ENCODE results near the gene DNMT3L.

The DNMT3L gene

GRCh38 chr21:44261675-44262295 is at the start of gene DNMT3L:
DNMT3L (minus strand) TSS chr21:44261897; CDS start chr21:44261259, 638 bp downstream.
- no peak for DNase-seq

GRCh38 chr21:44310628-44311507 is 49.2 kb upstream of the DNMT3L start:
- no peak for DNase-seq

- DNase-seq: no peak
Observed at GRCh38 chr21:44306936-44307704, 45.4 kb upstream of the DNMT3L start.

GRCh38 chr21:44305691-44306090 is 44.0 kb upstream of the DNMT3L start:
- no peak for DNase-seq

GRCh38 chr21:44304877-44305293 is 43.2 kb upstream of the DNMT3L start:
- DNase-seq: peak; percentile 33 to 82

GRCh38 chr21:44304011-44304616 is 42.4 kb upstream of the DNMT3L start:
- no peak for DNase-seq

- DNase-seq: peak in 1 of 2 experiments; percentile 13
Observed at GRCh38 chr21:44303490-44303981, 41.8 kb upstream of the DNMT3L start.

GRCh38 chr21:44302573-44303401 is 41.1 kb upstream of the DNMT3L start:
- peak in 1 of 2 experiments; percentile 43 for DNase-seq

- no peak for DNase-seq
Observed at GRCh38 chr21:44301961-44302406, 40.3 kb upstream of the DNMT3L start.

GRCh38 chr21:44301141-44301540 is 39.4 kb upstream of the DNMT3L start:
- DNase-seq: no peak

GRCh38 chr21:44300262-44300959 is 38.7 kb upstream of the DNMT3L start:
- DNase-seq: peak in 1 of 2 experiments; percentile 65

GRCh38 chr21:44299458-44300261 is 38.0 kb upstream of the DNMT3L start, which contains the start of gene PFKL:
PFKL (plus strand) TSS chr21:44300053; CDS start chr21:44300106, 53 bp downstream.
- DNase-seq: peak in 1 of 2 experiments; percentile 74

- DNase-seq: no peak
Observed at GRCh38 chr21:44299085-44299457, 37.4 kb upstream of the DNMT3L start.

GRCh38 chr21:44298301-44298700 is 36.6 kb upstream of the DNMT3L start:
- DNase-seq: no peak

- DNase-seq: peak; percentile 45 to 88
Observed at GRCh38 chr21:44297525-44298290, 36.0 kb upstream of the DNMT3L start.

- no peak for DNase-seq
Observed at GRCh38 chr21:44296916-44297315, 35.2 kb upstream of the DNMT3L start.

GRCh38 chr21:44296103-44296519 is 34.4 kb upstream of the DNMT3L start:
- DNase-seq: no peak

GRCh38 chr21:44295646-44296045 is 33.9 kb upstream of the DNMT3L start:
- DNase-seq: no peak

- DNase-seq: peak in 1 of 2 experiments; percentile 33
Observed at GRCh38 chr21:44295163-44295573, 33.5 kb upstream of the DNMT3L start.

Measured in NCI-H526 (cell line).